Fibroblast of gingiva (primary cell): Measurements from ENCODE around the gene CRYGB.
"Not testable (repeated sequence)": the region's sequence is repeated elsewhere in the genome, so short reads cannot be mapped to it uniquely, and the experiment has no call there.

Experiments
- DNase-seq: peaks from one replicate; pipeline ENCODE4 v3.0.0-alpha.2; 2011; ENCODE audit warnings: low read depth

CRYGB gene

GRCh38 chr2:208150094-208150493, 4.1 kb upstream of the CRYGB start:
- no peak for DNase-seq

- DNase-seq = no peak
These were observed 2.8 kb upstream of the CRYGB start for GRCh38 chr2:208148803-208149202.

GRCh38 chr2:208147759-208148158, 1.8 kb upstream of the CRYGB start:
- no peak for DNase-seq

- DNase-seq = no peak
These were observed 1.1 kb upstream of the CRYGB start for GRCh38 chr2:208147008-208147407.

- DNase-seq = no peak
These were observed 2.8 kb downstream of the CRYGB start for GRCh38 chr2:208142925-208143799.

GRCh38 chr2:208142240-208142924, 3.6 kb downstream of the CRYGB start:
- DNase-seq = no peak

GRCh38 chr2:208139447-208139846, 6.5 kb downstream of the CRYGB start:
- DNase-seq = no peak

GRCh38 chr2:208138334-208138733, 7.6 kb downstream of the CRYGB start:
- DNase-seq = not testable (repeated sequence)

- DNase-seq = no peak
These were observed 9.3 kb downstream of the CRYGB start for GRCh38 chr2:208136716-208137094.

- no peak for DNase-seq
These were observed 9.9 kb downstream of the CRYGB start for GRCh38 chr2:208135794-208136715.

GRCh38 chr2:208134928-208135586, 10.9 kb downstream of the CRYGB start:
- DNase-seq = no peak

- no peak for DNase-seq
These were observed 15.2 kb downstream of the CRYGB start for GRCh38 chr2:208130712-208131110.

GRCh38 chr2:208129744-208130711, 15.9 kb downstream of the CRYGB start, which contains the start of gene CRYGC:
Gene CRYGC (minus strand): TSS chr2:208129828. CDS start chr2:208129792, 36 bp downstream.
- DNase-seq = no peak

GRCh38 chr2:208128136-208128535, 17.8 kb downstream of the CRYGB start:
- no peak for DNase-seq

- no peak for DNase-seq
These were observed 18.9 kb downstream of the CRYGB start for GRCh38 chr2:208127090-208127489.

- no peak for DNase-seq
These were observed 20.7 kb downstream of the CRYGB start for GRCh38 chr2:208125251-208125650.

- DNase-seq = not testable (repeated sequence)
These were observed 21.8 kb downstream of the CRYGB start, which contains the start of gene CRYGD for GRCh38 chr2:208124013-208124715. Gene CRYGD (minus strand): TSS chr2:208124524. CDS start chr2:208124473, 51 bp downstream.

GRCh38 chr2:208122248-208122647, 23.7 kb downstream of the CRYGB start:
- no peak for DNase-seq

- no peak for DNase-seq
These were observed 27.0 kb downstream of the CRYGB start for GRCh38 chr2:208118918-208119317.

- not testable (repeated sequence) for DNase-seq
These were observed 28.6 kb downstream of the CRYGB start for GRCh38 chr2:208117390-208117789.
